ENCODE data around the gene APBA2.

APBA2 gene

GRCh38 chr15:28986726-28987125 lies 101.0 kb downstream of the APBA2 start:
- DNase-seq: no peak

GRCh38 chr15:28987337-28987736 lies 101.6 kb downstream of the APBA2 start:
- peak; percentile 32 for DNase-seq

GRCh38 chr15:28989239-28989830 lies 103.6 kb downstream of the APBA2 start:
- peak; percentile 61 for DNase-seq

GRCh38 chr15:28989896-28990295 lies 104.1 kb downstream of the APBA2 start:
- no peak for DNase-seq

- no peak for DNase-seq
Measured at GRCh38 chr15:28990390-28990789, 104.6 kb downstream of the APBA2 start.

- no peak for DNase-seq
Measured at GRCh38 chr15:28991236-28992171, 105.7 kb downstream of the APBA2 start.

GRCh38 chr15:28992336-28992864 lies 106.6 kb downstream of the APBA2 start:
- DNase-seq: no peak

GRCh38 chr15:28993051-28993719 lies 107.4 kb downstream of the APBA2 start:
- no peak for DNase-seq

GRCh38 chr15:28993720-28994053 lies 107.9 kb downstream of the APBA2 start:
- DNase-seq: no peak

- DNase-seq: peak; percentile 59
Measured at GRCh38 chr15:28994142-28994830, 108.5 kb downstream of the APBA2 start.

- no peak for DNase-seq
Measured at GRCh38 chr15:28994831-28995596, 109.2 kb downstream of the APBA2 start.

GRCh38 chr15:28995705-28996104 lies 109.9 kb downstream of the APBA2 start:
- DNase-seq: no peak

- DNase-seq: no peak
Measured at GRCh38 chr15:28996289-28996688, 110.5 kb downstream of the APBA2 start.

GRCh38 chr15:28996953-28997352 lies 111.2 kb downstream of the APBA2 start:
- DNase-seq: no peak

- DNase-seq: no peak
Measured at GRCh38 chr15:28997791-28998190, 112.0 kb downstream of the APBA2 start.

GRCh38 chr15:28998511-28998910 lies 112.7 kb downstream of the APBA2 start:
- no peak for DNase-seq

- DNase-seq: no peak
Measured at GRCh38 chr15:29003191-29003839, 117.5 kb downstream of the APBA2 start.

- no peak for DNase-seq
Measured at GRCh38 chr15:29003840-29004233, 118.1 kb downstream of the APBA2 start.

GRCh38 chr15:29005931-29006330 lies 120.2 kb downstream of the APBA2 start:
- DNase-seq: no peak

GRCh38 chr15:29008846-29009245 lies 123.1 kb downstream of the APBA2 start:
- DNase-seq: no peak

GRCh38 chr15:29012097-29012496 lies 126.3 kb downstream of the APBA2 start:
- DNase-seq: no peak

GRCh38 chr15:29014493-29014892 lies 128.7 kb downstream of the APBA2 start:
- DNase-seq: no peak

Data from activated CD4-positive, alpha-beta T cell treated with anti-CD3 and anti-CD28 coated beads for 48 hours (primary cell).